ENCODE data around the gene TRIM7. TPM values are rescaled to one million over a fixed set of nuclear protein-coding genes. Genes with fewer than 3 reads are reported as not detected.

The TRIM7 gene
- total and polyA plus RNA-seq, 9 of the 15 experiments (the other 6 are each of a cell fraction or from before 2014, with no cell fraction given), result 2.6 to 14.9 (median 8.9) TPM

DNA sequence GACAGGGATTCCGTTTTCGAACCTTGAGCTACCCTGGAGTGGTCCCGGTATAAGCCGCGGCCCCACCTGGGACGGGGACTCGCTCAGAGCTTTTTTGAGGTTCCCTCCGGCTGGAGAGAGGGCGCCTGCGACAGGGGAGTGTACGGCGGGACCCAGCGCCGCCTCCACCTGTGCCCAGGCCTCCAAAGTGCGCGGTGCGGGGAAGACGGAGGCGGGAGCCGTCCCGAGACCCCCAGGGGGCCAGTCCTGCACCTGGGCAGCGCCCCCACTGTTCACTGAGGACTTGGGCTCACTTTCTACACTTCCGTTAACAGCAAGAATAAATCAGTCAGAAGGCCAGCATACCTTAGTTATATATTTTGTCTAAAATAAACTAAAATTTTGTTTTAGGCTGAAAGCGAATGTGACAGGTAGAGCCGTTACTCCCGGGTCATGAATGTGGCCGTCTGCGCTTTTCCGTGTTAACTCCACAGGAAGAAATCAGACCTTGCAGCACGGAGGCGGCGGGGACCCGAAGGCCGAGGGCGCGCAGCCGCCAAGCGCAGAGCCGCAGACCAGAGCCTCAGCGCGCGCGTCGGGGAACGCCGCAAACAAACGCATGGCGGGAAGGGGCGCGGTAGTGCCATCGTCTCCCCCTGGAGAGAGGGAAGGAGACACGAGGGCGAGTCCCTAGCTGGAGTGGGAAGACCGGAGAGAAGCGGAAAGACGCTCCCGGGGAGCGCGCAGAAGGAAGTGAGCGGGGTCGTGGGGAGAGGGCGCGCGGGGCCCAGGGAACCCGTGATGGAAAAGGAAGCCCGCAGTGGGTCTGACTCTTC lies 14.1 kb downstream of the TRIM7 start (continued):
- no peak for TF ChIP-seq REST (IDR thresholded peaks at IDR 0.05; ENCODE audit: borderline replicate concordance)
- TF ChIP-seq REST (CRISPR knock-in tag; IDR thresholded peaks at IDR 0.05; ENCODE audit: low read depth), result no peak; the same call in 1 of the 2 replicates
- no peak for TF ChIP-seq HES1 (IDR thresholded peaks at IDR 0.05; ENCODE audit: low read depth)
- TF ChIP-seq GABPB2 (CRISPR knock-in tag; conservative IDR thresholded peaks at IDR 0.05), result no peak
- TF ChIP-seq SMAD4 (CRISPR knock-in tag; conservative IDR thresholded peaks at IDR 0.05), result no peak
- TF ChIP-seq SUPT5H (IDR thresholded peaks at IDR 0.05), result peak; percentile 29; the same call in 1 of the 2 replicates
- TF ChIP-seq ARNT (IDR thresholded peaks at IDR 0.05), result no peak; a peak in 1 of 4 replicates
- TF ChIP-seq, protein P1, sequence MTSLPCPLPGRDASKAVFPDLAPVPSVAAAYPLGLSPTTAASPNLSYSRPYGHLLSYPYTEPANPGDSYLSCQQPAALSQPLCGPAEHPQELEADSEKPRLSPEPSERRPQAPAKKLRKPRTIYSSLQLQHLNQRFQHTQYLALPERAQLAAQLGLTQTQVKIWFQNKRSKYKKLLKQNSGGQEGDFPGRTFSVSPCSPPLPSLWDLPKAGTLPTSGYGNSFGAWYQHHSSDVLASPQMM (CRISPR knock-in tag; IDR thresholded peaks at IDR 0.05), result no peak
- TF ChIP-seq, protein P2, sequence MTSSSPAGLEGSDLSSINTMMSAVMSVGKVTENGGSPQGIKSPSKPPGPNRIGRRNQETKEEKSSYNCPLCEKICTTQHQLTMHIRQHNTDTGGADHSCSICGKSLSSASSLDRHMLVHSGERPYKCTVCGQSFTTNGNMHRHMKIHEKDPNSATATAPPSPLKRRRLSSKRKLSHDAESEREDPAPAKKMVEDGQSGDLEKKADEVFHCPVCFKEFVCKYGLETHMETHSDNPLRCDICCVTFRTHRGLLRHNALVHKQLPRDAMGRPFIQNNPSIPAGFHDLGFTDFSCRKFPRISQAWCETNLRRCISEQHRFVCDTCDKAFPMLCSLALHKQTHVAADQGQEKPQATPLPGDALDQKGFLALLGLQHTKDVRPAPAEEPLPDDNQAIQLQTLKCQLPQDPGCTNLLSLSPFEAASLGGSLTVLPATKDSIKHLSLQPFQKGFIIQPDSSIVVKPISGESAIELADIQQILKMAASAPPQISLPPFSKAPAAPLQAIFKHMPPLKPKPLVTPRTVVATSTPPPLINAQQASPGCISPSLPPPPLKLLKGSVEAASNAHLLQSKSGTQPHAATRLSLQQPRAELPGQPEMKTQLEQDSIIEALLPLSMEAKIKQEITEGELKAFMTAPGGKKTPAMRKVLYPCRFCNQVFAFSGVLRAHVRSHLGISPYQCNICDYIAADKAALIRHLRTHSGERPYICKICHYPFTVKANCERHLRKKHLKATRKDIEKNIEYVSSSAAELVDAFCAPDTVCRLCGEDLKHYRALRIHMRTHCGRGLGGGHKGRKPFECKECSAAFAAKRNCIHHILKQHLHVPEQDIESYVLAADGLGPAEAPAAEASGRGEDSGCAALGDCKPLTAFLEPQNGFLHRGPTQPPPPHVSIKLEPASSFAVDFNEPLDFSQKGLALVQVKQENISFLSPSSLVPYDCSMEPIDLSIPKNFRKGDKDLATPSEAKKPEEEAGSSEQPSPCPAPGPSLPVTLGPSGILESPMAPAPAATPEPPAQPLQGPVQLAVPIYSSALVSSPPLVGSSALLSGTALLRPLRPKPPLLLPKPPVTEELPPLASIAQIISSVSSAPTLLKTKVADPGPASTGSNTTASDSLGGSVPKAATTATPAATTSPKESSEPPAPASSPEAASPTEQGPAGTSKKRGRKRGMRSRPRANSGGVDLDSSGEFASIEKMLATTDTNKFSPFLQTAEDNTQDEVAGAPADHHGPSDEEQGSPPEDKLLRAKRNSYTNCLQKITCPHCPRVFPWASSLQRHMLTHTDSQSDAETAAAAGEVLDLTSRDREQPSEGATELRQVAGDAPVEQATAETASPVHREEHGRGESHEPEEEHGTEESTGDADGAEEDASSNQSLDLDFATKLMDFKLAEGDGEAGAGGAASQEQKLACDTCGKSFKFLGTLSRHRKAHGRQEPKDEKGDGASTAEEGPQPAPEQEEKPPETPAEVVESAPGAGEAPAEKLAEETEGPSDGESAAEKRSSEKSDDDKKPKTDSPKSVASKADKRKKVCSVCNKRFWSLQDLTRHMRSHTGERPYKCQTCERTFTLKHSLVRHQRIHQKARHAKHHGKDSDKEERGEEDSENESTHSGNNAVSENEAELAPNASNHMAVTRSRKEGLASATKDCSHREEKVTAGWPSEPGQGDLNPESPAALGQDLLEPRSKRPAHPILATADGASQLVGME (CRISPR knock-in tag; IDR thresholded peaks at IDR 0.05), result no peak
- no peak for TF ChIP-seq RAD51 (IDR thresholded peaks at IDR 0.05; ENCODE audit: borderline replicate concordance, low read depth)
- no peak for TF ChIP-seq U2AF2 (optimal IDR thresholded peaks at IDR 0.05; ENCODE audit: low read depth, low read length)
- peak in 1 of 2 experiments; percentile 76; a peak in 2 of 4 replicates for TF ChIP-seq HDAC1 (IDR thresholded peaks at IDR 0.05)
- TF ChIP-seq NBN (IDR thresholded peaks at IDR 0.05; ENCODE audit: low read depth), result no peak
